K562 (cell line): Measurements from ENCODE around the gene C1orf21. TPM values are rescaled to one million over a fixed set of nuclear protein-coding genes. Genes with fewer than 3 reads are reported as not detected.

Experiments
- ATAC-seq: fragments of 200-7000 bp; cut with Tn5 transposase; 3 replicates; pipeline ENCODE4 v1.9.1; 2020; ENCODE audit warnings: moderate library complexity
- BruUV-seq: library from RNA; stranded (reverse); fragments of 400-500 nt; replicated peaks from 2 replicates; lab custom pipeline; 2021; lab: Mats Ljungman, UMichigan
- CTCF ChIA-PET: fragments of 300-600 bp; formaldehyde crosslinking; extraction: SDS; loops from one replicate; lab custom pipeline; 2021; ENCODE audit warnings: low intra/inter-chr PET ratio; lab: Yijun Ruan, JAX
- POLR2A ChIA-PET: fragments of 300-600, 350-650 bp; sonication (Branson Sonifier 250); formaldehyde crosslinking; extraction: SDS; loops from one replicate; lab custom pipeline; 2021; ENCODE audit warnings: antibody characterized with exemption, inconsistent platforms; lab: Yijun Ruan, JAX
- DNase-seq, 4 experiments: peaks; one replicate each; pipeline versions ENCODE4 v3.0.0 to v3.0.0-alpha.2; 2011 to 2018; ENCODE audit warnings: low spot score in 3 of 4, mixed read lengths in 3 of 4; ENCODE audit errors: extremely low read depth in 1 of 4
- FAIRE-seq: peaks from 2 replicates; lab custom pipeline; 2011; peaks lifted over from hg19 to GRCh38; lab: Jason Lieb, UNC
- H2AFZ ChIP-seq: 2 replicates; pipeline ENCODE4 v1.6.0; 2011; ENCODE audit warnings: low read depth, low read length, control low read depth, inconsistent platforms
- H3K27ac ChIP-seq: fragments of 200-600 bp; 3 replicates; pipeline ENCODE4 v1.8.0; 2011; ENCODE audit warnings: low read depth, mild to moderate bottlenecking, control low read depth, inconsistent platforms, low read length, moderate library complexity, mixed read lengths; ENCODE audit errors: extremely low read depth
- H3K27me3 ChIP-seq, 2 experiments: fragments of 300-600 bp in 1 of 2; 2 replicates in 1 of 2; 3 replicates in 1 of 2; pipeline versions ENCODE4 v1.6.0 to v1.8.0; 2011; ENCODE audit warnings: inconsistent platforms in 2 of 2, low read length in 2 of 2, mild to moderate bottlenecking in 1 of 2, mixed read lengths in 1 of 2, moderate library complexity in 1 of 2; ENCODE audit not compliant: control insufficient read depth in 2 of 2, insufficient read depth in 2 of 2
- H3K36me3 ChIP-seq: fragments of 300-600 bp; 3 replicates; pipeline ENCODE4 v1.8.0; 2011; ENCODE audit warnings: mild to moderate bottlenecking, low read length, inconsistent platforms; ENCODE audit not compliant: control insufficient read depth, insufficient read depth
- H3K4me1 ChIP-seq, 2 experiments: fragments of 200-600 bp in 1 of 2; replicated peaks in 1 of 2; 2 replicates in 1 of 2; 3 replicates in 1 of 2; pipeline versions ENCODE4 v1.5.1 to v1.8.0; 2011; ENCODE audit warnings: inconsistent platforms in 2 of 2, low read length in 2 of 2, mild to moderate bottlenecking in 1 of 2, mixed read lengths in 1 of 2, moderate library complexity in 1 of 2; ENCODE audit not compliant: control insufficient read depth in 2 of 2, insufficient read depth in 2 of 2
- H3K4me2 ChIP-seq: 2 replicates; pipeline ENCODE4 v1.6.1; 2011; ENCODE audit warnings: low read length, control low read depth, inconsistent platforms, mixed read lengths; ENCODE audit not compliant: insufficient read depth
- H3K4me3 ChIP-seq: fragments of 200-600 bp; sonication (generic), shearing (Covaris generic); 2 replicates; pipeline ENCODE4 v1.5.1; 2016; ENCODE audit warnings: control low read depth, inconsistent platforms
- H3K79me2 ChIP-seq: fragments of 200-600 bp; 3 replicates; pipeline ENCODE4 v1.8.0; 2011; ENCODE audit warnings: low read length, inconsistent platforms; ENCODE audit not compliant: control insufficient read depth, insufficient read depth
- H3K9ac ChIP-seq, 2 experiments: 2 replicates each; pipeline versions ENCODE4 v1.6.0 to v1.6.1; 2011; ENCODE audit warnings: low read depth in 2 of 2, low read length in 2 of 2, control low read depth in 1 of 2, inconsistent platforms in 1 of 2, mild to moderate bottlenecking in 1 of 2, mixed read lengths in 1 of 2; ENCODE audit not compliant: insufficient read depth in 1 of 2
- H3K9me1 ChIP-seq: one replicate; pipeline ENCODE4 v1.6.0; 2011; ENCODE audit warnings: inconsistent platforms, mild to moderate bottlenecking, low read length, moderate library complexity; ENCODE audit not compliant: control insufficient read depth, insufficient read depth
- H3K9me3 ChIP-seq: replicated peaks from 2 replicates; pipeline ENCODE4 v1.5.1; 2011; ENCODE audit warnings: low read depth, low read length, inconsistent platforms; ENCODE audit not compliant: control insufficient read depth, insufficient read depth
- H4K20me1 ChIP-seq: replicated peaks from 2 replicates; pipeline ENCODE4 v1.6.1; 2011; ENCODE audit warnings: low read length, inconsistent platforms, mixed read lengths; ENCODE audit not compliant: control insufficient read depth, insufficient read depth
- DIDO1 ChIP-seq: fragments of 450-650 bp; IDR thresholded peaks from 2 replicates; pipeline ENCODE4 v1.6.1; 2016; ENCODE audit warnings: low read depth, missing biosample characterization, missing genetic modification characterization
- HSF4 ChIP-seq: fragments of 250-450 bp; sonication (Bioruptor Pico); IDR thresholded peaks from 2 replicates; pipeline ENCODE4 v2.1.2; 2022; ENCODE audit warnings: mild to moderate bottlenecking, moderate library complexity, borderline replicate concordance
- JUND ChIP-seq, 2 experiments: IDR thresholded peaks; 2 replicates in 1 of 2; 3 replicates in 1 of 2; pipeline ENCODE4 v1.6.1; 2011; ENCODE audit warnings: borderline replicate concordance in 2 of 2, low read depth in 2 of 2, low read length in 2 of 2, improper control_type of control experiment in 1 of 2, missing biosample characterization in 1 of 2, missing genetic modification characterization in 1 of 2, missing genetic modification reagents in 1 of 2
- PHB2 ChIP-seq: fragments of 450-650 bp; IDR thresholded peaks from 2 replicates; pipeline ENCODE4 v1.6.1; 2017; ENCODE audit warnings: low read depth
- POLR2H ChIP-seq: IDR thresholded peaks from 2 replicates; pipeline ENCODE4 v1.6.1; 2016; ENCODE audit warnings: missing genetic modification characterization, low read depth, mild to moderate bottlenecking, control low read depth, missing compliant biosample characterization, moderate library complexity
- U2AF1 ChIP-seq: fragments of 200-400 bp; formaldehyde crosslinking; optimal IDR thresholded peaks from 2 replicates; pipeline ENCODE3; 2017; ENCODE audit warnings: mild to moderate bottlenecking, low read depth, low read length, moderate library complexity
- ZNF24 ChIP-seq: fragments of 450-650 bp; IDR thresholded peaks from 2 replicates; pipeline ENCODE4 v1.6.1; 2016
- WGBS: fragments of 100-300 bp; shearing (Covaris generic); methylation state at CpG from one replicate; pipeline ENCODE4 v1.1.6; 2016; ENCODE audit warnings: low coverage, mixed read lengths; ENCODE audit not compliant: insufficient coverage; ENCODE audit errors: missing lambda C conversion rate; 5-methylcytosine and 5-hydroxymethylcytosine counted together
- in situ Hi-C: fragments of 300-500 bp; cut with MboI; formaldehyde crosslinking; loops from 4 replicates; pipeline ENCODE4 v1.15.0; 2018; ENCODE audit warnings: inconsistent platforms, mixed read lengths
- intact Hi-C: fragments of 100-400 bp; cut with micrococcal nuclease; formaldehyde crosslinking; loops from 2 replicates; pipeline ENCODE4 v1.14.2; 2022
- polyA plus RNA-seq, 8 experiments: library from polyadenylated mRNA; depleted of rRNA in 4 of 8; stranded (reverse) in 5 of 8; unstranded in 3 of 8; fragments of >200 nt; fragmentation: Nextera tagmentation in 2 of 8; fragmentation: Illumina TruSeq in 1 of 8; extraction: Ambion mirVana in 2 of 8; extraction: Trizol in 1 of 8; gene quantifications; 2 replicates each; pipeline versions ENCODE4 v1.2.1 to v1.2.3, GENCODE V29; 2011 to 2014; ENCODE audit warnings: inconsistent platforms in 1 of 8, missing spikeins in 1 of 8
- total RNA-seq, 7 experiments: library from RNA; depleted of rRNA in 6 of 7; stranded (reverse); fragments of >200 nt in 6 of 7; fragmentation: Illumina TruSeq in 2 of 7; extraction: Trizol in 2 of 7; gene quantifications; 2 replicates each; pipeline versions ENCODE4 v1.2.1 to v1.2.3, GENCODE V29; 2011 to 2021; ENCODE audit warnings: low replicate concordance in 1 of 7
- TF ChIP-seq, protein P1 (sequence below): fragments of 250-450 bp; sonication (Bioruptor Pico); IDR thresholded peaks from 2 replicates; pipeline ENCODE4 v1.4.0; 2020; ENCODE audit warnings: mild to moderate bottlenecking, moderate library complexity, borderline replicate concordance
- TF ChIP-seq, protein P2 (sequence below): sonication (generic); formaldehyde crosslinking; IDR thresholded peaks from 2 replicates; pipeline ENCODE4 v1.8.1; 2023; ENCODE audit warnings: mild to moderate bottlenecking, missing genetic modification reagents

C1orf21 gene
- total and polyA plus RNA-seq, 9 of the 15 experiments (the other 6 are each of a cell fraction or from before 2014, with no cell fraction given): under 0.01 to 0.31 (median 0.07) TPM

DNA sequence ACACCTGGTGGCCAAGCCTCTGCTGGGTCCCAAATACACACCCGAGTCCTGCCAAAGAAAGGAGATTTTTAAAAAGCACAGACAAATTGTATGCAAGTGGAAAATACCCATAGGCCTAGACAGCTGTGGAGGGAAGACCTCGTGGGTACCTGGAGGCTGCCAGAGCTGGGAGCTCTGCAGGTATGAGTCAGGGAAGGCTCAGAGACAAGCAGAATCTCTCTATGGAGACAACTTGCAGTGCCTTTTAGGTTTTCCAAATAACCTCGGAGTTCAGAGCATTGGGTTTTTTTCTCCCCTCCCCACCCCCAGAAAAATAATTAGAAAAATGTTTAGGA, 240.1 kb downstream of the C1orf21 start (continued):
- TF ChIP-seq U2AF1 (no peak), POLR2H (tag) (no peak)
- TF ChIP-seq, protein P1, sequence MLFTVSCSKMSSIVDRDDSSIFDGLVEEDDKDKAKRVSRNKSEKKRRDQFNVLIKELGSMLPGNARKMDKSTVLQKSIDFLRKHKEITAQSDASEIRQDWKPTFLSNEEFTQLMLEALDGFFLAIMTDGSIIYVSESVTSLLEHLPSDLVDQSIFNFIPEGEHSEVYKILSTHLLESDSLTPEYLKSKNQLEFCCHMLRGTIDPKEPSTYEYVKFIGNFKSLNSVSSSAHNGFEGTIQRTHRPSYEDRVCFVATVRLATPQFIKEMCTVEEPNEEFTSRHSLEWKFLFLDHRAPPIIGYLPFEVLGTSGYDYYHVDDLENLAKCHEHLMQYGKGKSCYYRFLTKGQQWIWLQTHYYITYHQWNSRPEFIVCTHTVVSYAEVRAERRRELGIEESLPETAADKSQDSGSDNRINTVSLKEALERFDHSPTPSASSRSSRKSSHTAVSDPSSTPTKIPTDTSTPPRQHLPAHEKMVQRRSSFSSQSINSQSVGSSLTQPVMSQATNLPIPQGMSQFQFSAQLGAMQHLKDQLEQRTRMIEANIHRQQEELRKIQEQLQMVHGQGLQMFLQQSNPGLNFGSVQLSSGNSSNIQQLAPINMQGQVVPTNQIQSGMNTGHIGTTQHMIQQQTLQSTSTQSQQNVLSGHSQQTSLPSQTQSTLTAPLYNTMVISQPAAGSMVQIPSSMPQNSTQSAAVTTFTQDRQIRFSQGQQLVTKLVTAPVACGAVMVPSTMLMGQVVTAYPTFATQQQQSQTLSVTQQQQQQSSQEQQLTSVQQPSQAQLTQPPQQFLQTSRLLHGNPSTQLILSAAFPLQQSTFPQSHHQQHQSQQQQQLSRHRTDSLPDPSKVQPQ (CRISPR knock-in tag): no peak

- peaks cover 34 to 49% of the 10 kb centered on the region in 2 experiments for H3K27me3 ChIP-seq
- no peaks in the 10 kb centered on the region for H3K36me3 ChIP-seq
- POLR2A ChIA-PET: no interaction called here
- H3K4me3 ChIP-seq: no peak overlapping the region
- H2AFZ ChIP-seq: no peak overlapping the region
- H4K20me1 ChIP-seq: no peaks in the 10 kb centered on the region
- 0% methylated on average over 4 of the region's 4 CpGs for WGBS
- H3K9me3 ChIP-seq: no peaks in the 10 kb centered on the region
- FAIRE-seq: no peak
- H3K79me2 ChIP-seq: no peaks in the 10 kb centered on the region
- H3K9ac ChIP-seq: no peak overlapping the region
- H3K4me2 ChIP-seq: no peak overlapping the region
- DNase-seq: no peak
- H3K4me1 ChIP-seq: no peaks in the 10 kb centered on the region
- intact Hi-C loops: no loop called here
- H3K9me1 ChIP-seq: no peaks in the 10 kb centered on the region
- no peak overlapping the region for H3K27ac ChIP-seq
- TF ChIP-seq, protein P1 (CRISPR knock-in tag): no peak
- TF ChIP-seq PHB2: no peak
- no peak for TF ChIP-seq ZNF24
- no peak for TF ChIP-seq HSF4 (CRISPR knock-in tag)
- no peak for TF ChIP-seq JUND (IDR thresholded peaks at IDR 0.05; ENCODE audit: borderline replicate concordance, low read depth, low read length)
- TF ChIP-seq JUND (tag; IDR thresholded peaks at IDR 0.05; ENCODE audit: borderline replicate concordance, low read depth, low read length): no peak
- TF ChIP-seq, protein P2, sequence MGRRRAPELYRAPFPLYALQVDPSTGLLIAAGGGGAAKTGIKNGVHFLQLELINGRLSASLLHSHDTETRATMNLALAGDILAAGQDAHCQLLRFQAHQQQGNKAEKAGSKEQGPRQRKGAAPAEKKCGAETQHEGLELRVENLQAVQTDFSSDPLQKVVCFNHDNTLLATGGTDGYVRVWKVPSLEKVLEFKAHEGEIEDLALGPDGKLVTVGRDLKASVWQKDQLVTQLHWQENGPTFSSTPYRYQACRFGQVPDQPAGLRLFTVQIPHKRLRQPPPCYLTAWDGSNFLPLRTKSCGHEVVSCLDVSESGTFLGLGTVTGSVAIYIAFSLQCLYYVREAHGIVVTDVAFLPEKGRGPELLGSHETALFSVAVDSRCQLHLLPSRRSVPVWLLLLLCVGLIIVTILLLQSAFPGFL: no peak
- no peak for TF ChIP-seq DIDO1
- TF ChIP-seq, all 486 proteins: peak for 0
- ATAC-seq: no peak
- in situ Hi-C loops: no loop called here
- CTCF ChIA-PET: no interaction called here
- BruUV-seq: no TSS peak
Measured at GRCh38 chr1:184629266-184629665, 242.4 kb downstream of the C1orf21 start.
